GM21381 (cell line): Measurements from ENCODE around the gene MXD4.

Experiments
- ATAC-seq: cut with Tn5 transposase; IDR thresholded peaks from one replicate; pipeline ENCODE4 v1.9.1; 2021; ENCODE audit warnings: mild to moderate bottlenecking, moderate library complexity; ENCODE audit not compliant: unreplicated experiment

The MXD4 gene

DNA sequence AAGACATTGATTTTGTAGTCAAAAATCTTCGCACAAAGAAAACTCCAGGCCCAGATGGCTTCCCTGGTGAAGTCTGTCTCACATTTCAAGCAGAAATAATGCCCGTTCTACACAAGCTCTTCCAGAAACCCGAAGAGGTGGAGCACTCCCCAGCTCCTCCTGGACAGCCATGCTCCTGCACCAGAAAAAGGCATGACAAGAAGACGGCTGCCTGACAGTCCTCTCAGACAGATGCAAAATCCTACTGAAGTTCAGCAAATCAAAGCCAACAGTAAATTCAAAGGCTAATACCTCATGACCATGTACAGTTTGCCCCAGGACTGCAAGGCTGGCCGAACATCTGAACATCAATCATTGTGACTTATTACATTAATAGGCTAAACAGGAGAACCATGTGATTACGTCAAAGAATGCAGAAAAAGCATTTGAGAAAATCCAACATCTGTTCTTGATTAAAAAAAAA lies 30.8 kb upstream of the MXD4 start:
- ATAC-seq = no peak

DNA sequence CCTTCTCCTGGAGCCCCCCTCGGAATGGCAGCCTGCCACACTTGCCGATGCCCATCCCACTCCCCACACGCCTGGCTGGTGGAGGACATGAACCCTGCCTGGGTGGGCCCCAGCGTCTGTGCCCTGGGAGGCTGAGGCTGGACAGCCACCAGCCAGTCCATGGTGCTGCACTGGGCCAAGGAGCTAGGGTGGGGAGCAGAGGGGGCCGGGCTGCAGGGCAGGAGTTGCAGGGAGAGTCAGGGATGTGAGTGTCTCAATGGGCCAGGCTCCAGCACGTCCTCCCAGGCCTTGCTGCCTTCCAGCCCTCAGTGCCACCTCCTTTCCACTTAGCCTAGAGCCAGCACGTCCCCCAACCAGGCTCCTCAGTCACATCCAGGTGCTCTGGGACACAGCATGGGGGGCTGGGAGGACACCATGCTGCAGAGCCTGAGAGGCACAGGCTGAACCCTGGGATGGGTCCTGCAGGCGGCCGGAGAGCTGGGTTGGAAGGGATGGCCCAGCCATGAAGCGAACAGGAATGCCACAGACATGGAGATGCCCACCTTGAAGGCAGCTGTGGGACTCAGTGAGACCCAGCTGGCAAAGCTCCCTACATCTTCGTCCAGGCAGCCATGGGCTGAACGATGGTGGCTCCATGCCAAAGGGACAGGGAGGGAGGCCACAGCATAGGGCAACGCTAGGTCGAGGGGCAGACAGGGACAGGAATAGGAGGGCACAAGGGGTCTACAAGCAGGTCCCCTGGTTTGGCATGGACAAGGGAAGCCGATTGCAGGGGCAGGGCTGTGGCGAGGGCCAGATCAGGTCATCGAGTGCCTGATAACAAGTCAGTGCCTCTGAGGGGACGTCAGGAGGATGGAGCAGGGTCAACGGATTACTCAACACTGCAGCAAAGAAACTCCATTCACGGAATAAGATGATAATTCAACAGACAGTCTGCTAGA lies 30.1 kb upstream of the MXD4 start:
- ATAC-seq = no peak

DNA sequence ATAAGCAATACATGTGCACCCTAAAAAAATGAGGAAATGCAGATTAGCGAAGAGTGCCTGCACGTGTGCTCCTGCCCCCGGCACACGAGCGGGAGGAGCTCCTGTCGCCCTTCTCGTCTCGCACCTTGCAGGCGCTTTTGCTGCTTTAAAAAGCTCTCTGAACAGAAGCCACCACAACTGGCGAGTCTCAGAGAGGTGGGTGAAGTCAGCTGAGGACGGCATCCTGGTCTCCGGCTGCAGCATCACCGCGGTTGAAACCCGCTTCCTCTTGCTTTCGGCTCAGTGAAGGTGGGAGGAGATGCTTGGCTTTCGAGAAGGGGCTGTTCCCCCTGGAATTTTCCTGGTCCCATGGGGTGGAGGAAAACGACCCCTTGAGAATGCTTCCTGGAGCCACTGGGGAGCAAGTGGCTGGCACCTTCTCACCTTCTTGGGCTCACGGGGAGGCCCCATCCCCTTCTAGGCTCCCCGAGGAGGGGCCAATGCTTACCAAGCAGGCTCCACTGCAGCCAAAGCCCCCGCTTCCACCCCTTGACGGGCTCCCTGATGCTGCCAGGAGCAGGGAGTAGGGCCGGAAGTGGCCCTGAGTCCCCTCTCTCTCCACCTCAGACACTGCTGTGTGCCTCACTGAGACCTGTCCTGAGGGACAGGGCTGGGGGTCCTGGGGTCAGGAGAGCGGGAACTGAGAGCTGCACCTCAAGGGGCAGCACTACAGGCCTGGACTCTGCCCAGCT lies 29.2 kb upstream of the MXD4 start:
- ATAC-seq = no peak

DNA sequence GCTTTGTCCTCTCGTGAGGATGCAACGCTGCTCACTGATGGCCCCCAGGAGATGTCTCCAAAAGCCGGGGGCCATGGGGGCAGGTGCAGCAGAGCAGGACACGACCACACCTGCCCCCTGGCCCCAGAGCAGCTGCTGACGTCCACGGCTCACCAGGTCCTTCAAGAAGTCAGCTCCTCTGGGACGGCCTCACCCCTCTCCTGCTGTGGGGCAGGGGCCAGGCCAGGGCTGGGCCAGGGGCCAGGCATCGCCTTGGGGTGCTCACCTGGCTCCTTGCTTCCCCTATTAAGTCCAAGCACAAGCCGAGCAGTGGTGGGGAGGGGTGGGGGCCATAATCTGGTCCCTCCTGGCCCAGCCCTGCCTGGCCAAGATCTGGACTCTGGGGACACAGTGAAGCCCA lies 28.6 kb upstream of the MXD4 start:
- no peak for ATAC-seq

DNA sequence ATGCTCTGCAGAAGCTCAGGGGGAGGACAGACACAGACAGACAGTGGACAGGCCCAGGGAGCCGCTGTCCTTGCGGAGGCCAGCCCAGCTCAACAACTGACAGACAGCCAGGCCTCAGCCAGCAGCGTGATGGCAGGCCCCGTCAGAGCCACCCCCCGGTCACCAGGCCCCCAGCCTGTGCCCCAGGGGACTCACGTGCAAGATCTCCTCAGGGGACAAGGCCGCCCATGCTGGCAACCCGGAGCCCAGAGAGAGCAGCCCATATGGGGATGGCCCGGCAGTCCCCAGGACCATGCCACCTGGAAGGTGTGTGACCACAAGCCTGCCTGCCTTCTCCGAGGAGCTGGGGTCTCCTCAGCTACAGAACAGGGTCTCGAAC lies 28.0 kb upstream of the MXD4 start:
- no peak for ATAC-seq

DNA sequence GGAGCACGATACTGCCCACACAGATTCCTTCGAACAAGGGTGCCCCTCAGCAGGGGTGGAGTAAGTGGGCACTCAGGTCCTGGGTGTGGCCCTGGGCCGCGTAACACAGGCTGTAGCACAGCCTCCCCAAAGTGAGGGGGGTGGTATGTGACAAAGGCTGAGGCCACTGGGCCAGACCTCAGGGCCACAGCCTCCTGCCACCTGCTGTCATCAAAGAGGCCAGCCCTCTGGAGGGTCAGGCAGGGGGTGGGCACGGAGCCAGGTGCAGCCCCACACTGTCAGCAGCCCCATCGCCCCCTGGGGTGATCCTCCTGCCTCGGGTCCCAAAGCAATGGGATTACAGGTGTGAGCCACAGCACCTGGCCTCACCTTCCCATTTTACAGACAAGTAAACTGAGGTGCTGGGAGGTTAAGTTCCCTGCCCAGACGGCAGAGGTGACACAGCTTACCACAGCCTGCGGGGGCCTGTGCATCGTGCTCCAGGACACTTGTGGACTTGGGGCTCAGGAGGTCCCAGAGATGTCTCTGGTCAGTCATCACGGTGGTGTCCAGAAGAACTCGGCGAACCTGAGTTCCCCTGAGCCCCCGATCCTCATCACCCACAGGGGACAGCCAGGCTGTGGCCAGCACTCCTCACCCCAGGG lies 27.5 kb upstream of the MXD4 start:
- no peak for ATAC-seq

DNA sequence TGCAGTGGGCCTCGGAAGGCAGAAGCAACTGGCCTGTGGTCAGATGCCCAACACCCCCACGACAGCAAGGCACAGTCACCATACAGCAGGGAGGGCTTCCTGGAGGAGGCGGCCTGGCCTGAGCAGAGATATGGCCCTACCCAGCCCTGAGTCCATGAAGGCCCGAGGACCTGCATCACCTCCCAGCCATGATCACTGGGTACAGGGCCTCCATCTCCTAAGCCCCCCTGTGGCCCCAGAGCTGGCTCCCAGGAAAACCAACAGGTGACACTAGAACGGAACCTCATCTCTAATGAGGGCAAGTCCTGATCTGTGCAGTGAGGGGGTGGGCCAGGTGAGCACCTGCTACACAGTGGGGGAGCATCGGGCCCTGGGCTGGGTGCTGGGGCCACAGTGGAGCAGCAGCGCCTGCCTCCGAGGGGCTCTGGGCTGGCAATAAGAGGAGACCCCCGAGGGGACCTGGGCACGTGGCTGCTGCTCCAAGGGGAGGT lies 26.2 kb upstream of the MXD4 start:
- ATAC-seq = no peak

DNA sequence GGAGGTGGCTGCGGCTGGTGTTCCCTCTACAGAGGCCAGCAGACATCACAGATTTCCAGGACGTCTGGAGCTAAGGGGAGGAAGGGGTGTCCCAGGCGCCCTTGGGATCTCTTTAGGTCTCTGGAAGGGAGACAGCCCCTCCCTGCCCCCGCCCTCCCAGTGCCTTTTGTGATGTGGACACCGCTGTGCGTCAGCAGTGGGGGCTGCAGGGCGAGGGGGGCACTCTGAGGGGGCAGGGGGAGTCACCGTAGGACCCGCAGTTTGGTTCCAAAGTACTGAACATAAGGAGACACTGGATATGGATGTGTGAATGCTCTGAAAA lies 25.6 kb upstream of the MXD4 start:
- ATAC-seq = no peak

DNA sequence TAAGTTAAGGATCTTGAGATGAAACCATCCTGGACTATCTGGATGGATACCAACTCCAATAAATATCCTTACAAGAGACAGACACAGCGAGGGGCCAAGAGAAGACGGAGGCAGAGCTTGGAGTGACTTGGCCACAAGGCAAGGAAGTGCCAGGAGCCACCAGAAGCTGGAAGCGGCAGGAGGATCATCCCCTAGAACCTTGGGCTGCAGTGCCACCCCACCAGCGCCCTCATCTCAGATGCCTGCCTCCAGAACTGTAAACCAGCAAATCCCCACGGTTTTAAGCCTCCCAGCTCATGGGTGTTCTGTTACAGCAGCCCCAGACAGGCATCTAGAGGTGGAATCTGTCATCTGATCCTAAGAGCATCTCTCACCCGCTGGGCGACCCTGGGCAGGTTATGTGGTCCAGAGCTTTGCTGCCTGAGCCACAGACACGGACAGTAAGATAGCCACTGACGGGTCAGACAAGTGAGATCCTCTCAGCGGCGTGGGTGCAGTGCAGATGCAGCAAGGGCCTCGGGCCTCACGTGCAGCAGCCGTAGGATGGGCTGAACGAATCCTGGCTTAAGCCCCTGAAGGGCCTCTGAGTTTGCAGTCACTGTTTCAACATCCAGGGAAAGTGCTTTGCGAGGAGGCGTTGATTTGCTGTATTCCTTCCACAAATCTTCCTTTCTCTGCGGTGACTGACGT lies 25.1 kb upstream of the MXD4 start:
- ATAC-seq = no peak

DNA sequence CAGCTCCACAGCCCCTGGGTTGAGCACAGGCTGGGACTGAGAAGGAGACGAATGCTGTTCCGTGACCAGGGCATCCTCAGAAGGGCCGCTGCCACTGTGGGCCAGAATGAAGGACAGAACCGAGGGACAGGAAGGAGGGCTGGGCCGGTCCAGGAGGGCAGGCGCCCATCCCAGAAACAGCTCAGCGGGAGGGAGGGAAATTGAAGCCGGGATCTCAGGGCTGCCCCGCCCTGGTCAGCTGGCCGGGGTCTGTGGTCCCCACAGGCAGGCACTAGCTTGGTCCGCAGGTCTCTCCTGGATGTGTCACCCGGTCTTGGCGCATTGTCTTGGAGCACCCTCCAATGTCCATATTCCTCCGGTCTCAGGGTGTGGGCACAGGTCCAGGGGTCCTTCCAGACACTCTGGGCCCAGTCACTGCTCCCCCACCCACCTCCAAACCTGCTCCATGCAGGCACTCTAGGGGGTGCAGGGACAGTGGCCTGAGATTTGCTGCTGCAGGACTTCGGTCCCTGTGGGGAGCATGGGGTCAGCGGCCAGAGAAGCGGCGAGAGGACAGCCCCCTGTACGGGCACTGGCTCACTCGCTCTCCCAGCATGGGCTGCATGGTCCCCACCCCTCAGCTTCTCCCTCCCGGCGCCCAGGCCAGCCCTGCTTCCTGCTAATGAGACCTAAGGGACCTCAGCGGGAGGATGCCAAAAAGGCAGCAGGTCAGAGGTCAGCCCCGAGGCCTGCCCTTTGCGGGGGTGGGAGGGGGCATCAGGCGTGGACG lies 23.9 kb upstream of the MXD4 start:
- ATAC-seq = no peak

DNA sequence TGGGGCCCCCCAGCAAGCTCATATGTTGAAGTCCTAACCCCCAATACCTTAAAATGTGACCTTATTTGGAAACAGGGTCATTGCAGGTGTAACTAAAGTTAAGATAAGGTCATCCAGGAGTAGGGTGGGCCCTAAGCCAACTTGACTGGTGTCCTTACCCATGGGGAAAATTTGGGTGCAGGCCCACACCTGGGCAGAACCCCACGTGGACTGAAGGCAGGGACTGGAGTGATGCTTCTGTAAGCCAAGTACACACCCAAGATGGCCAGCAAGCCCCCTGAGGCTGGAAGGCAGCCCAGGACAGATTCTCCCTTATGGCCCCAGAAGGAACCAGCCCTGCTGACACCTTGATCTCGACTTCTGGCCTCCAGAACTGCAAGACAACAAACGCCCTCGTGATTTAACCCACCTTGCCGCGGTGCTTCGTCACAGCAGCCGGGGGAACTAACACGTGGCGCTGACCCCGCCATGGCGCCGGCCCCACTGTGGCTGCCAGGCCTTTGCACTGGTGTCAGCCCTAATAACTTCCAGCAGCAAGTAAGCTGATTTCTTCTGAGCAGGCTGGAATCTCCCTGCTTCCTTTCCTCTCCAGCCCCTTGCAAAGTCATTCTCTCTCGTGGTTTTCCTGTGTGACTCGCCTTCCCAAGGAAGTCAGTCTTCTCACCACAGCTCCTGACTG lies 23.2 kb upstream of the MXD4 start:
- ATAC-seq = no peak

DNA sequence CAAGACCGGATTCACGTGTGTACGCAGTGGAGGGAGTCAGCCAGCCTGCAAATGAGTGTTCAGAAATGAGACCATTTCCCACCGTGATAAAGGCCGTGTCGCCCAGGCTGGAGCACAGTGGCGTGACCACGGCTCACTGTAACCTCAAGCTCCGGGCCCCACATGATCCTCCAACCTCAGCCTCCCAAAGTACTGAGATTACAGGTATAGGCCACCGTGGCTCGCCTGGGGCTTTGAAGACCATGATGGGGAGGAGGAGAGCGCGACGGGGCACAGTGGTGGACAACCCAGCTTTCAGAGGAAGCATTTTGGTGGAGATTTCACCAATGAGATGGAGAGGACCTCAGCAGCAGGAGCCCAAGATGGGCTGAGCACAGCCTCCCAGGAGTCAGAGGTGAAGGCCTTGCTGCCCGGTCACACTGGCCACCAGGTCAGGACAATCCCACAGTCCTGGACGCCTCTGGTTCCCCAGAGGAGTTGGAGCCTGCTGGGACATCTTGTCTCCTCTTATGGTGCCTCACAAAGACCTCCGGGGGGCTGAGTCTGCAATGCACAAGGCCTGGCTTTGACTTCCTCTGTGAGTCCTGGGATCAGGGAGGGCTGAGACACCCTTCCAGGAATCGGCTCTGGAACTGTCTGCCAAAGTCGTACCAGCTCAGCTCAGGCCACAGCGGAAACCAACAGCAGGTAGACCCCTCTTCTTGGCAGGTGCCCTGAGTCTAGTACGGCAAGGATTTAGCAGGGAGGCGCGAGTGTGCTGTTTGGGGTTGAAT lies 22.4 kb upstream of the MXD4 start:
- ATAC-seq = no peak

DNA sequence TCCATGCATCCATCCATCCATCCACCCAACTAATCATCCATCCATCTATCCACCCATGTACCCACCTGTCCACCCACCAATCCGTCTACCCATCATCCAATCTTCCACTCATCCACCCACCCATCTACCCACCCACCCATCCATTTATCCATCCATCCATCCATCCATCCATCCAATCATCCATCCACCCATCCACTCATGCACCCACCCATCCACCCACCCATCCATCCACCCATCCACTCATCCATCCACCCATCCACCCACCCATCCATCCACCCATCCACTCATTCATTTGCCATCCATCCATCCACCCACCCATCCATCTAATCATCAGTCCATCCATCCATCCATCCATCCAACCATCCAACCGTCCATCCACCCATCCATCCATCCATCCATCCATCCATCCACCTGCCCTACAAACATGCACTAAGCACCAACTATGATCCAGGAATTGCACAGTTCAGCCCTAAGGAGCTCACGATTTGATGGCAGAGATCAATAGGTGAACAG lies 21.3 kb upstream of the MXD4 start:
- ATAC-seq = no peak

DNA sequence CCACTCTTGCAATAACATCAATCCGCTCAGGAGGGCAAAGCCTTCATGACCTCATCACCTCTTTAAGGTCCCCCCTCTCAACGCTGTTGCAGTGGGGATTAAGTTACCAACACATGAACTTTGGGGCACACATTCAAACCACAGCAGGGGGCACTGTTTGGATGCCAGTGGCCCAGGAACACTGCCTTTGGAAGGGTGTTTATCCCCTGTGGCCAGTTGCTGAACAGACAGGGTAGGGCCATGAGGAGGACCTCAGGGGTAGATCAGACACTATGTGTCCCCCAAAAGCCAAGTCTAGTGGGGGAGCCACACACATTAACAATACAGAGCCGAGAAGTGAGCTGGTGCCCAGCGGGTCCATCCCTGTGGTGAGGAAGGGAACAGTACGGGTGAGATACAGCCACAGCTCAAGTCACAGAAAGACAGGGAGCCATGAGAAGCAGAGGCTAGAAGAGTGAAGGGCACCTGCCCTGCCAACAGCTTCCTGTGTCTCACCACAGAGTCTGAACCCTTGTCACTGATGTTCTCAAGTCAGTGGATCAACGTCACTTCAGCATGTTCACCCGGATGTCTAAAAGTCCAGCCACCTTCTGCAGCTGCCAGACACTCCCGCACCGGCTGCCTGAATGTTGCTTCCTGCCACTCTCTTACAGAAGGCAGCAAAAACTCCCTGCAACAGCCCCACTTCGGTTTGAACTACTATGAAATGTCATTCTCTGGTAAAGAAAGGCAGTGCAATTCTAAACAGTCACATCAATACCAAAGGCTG lies 19.9 kb upstream of the MXD4 start:
- peak; percentile 58 for ATAC-seq

DNA sequence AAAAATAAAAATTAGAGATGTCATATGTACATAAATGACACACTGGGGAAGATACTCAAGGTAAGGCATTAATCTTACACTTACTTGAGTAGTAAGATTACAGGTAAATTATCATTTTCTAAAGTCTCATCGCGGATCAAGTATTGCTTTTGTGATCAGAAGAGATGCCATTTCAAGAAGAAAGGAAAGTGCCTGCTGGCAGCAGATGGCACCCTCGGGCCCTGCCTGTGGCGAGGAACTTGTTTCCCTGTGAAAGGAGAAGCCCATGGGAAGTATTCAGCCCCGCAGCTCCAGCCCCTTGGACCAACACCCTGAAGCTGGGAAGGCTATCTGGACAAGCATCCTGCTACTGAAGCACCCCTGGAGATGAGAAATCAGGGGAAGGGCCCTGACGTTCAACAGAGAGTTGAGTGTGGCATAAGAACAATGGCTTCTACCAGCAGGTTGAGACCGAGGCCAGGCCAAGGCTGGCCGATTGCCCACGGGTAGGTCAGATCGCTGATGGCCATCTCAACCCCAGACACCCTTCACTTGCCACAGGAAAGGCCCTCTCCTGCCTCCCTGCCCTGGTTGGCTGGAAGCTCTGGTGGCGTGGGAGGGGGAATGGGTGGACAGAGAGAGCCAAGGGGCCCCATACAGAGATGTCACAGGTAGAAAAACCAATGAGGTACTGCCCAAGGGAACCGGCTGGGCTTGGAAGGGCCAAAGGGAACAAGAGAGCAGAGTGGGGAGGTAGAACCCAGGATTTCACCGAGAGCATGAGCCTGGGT lies 18.8 kb upstream of the MXD4 start:
- ATAC-seq = no peak

DNA sequence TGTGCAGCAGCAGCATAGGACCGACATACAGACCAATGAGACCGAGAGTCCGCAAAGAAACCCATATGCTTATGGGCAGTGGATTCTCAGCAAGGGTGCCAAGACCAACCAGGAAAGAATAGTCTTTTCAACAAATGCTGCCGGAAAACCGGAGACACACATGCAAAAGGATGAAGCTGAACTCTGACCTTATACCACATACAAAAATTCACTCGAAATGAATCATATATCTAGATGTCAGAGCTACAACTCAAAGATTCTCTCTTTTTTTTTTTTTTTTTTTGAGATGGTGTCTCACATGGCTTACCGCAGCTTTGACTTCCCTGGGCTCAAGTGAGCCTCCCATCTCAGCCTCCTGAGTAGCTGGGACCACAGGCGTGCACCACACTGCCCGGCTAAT lies 16.0 kb upstream of the MXD4 start:
- ATAC-seq = no peak

DNA sequence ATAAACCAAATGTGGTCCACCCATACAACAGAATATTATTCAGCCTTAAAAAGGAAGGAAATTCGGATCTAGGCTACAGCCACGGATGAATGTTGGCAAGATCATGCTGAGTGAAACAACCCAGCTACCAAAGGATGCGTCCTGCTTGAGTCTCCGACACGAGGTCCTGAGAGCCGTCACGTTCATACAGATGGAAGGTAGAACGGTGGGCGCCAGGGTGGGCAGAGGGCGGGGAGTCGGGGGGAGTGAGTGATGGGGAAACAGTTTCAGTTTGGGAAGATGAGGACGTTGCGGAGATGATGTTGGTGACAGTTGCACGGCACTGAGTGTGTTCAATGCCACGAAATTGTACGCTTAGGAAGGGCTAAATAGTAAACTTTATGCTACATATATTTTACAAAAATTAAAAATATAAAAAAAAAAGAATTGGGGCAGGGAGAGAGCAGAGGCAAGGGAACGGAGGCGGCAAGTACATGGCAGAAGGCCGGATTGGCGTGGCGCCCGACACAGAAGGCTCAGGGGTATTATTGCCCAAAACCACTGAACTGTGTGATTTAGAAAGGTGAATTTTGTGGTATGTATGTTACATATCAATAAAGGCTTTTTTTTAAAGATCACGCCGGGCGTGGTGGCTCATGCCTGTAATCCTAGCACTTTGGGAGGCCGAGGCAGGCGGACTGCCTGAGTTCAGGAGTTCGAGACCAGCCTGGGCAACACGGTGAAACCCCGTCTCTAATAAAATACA lies 14.8 kb upstream of the MXD4 start:
- ATAC-seq = no peak
